Bone marrow (tissue), 2 donors: Measurements from ENCODE around the gene MAIP1.
"Not testable (repeated sequence)": the region's sequence is repeated elsewhere in the genome, so short reads cannot be mapped to it uniquely, and the experiment has no call there.

Experiments used
- DNase-seq, 2 donors: peaks; one replicate each; lab custom pipeline; 2025; lab: John Stamatoyannopoulos, UW

The MAIP1 gene, protein sequence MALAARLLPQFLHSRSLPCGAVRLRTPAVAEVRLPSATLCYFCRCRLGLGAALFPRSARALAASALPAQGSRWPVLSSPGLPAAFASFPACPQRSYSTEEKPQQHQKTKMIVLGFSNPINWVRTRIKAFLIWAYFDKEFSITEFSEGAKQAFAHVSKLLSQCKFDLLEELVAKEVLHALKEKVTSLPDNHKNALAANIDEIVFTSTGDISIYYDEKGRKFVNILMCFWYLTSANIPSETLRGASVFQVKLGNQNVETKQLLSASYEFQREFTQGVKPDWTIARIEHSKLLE

DNA sequence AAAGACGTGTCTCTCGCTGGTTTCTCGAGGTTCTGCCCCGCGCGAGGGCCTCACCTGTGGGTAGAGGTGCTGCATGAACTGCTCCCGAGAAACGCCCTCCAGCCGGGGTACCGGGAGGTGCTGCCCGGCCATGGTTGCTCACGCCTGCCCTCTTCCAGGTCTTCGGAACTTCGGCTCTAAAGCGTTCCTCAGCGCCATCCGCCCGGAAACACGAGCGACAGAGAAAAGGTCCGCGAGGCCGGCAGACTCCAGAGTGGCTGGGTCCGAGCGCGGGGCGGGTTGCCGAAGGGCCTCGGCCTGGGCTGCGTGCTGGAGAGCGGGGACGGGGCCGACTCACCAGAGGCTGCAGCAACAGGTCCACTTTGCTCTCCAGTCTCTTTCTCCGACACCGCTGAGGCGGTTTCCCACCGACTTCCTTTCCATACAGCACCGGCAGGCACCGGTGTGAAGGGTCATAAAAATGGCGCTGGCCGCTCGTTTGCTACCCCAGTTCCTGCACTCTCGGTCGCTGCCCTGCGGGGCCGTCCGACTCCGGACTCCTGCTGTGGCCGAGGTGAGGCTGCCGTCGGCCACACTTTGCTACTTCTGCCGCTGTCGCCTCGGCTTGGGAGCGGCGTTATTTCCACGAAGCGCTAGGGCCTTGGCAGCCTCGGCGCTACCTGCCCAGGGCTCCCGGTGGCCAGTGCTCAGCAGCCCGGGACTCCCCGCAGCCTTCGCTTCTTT, at the start of gene MAIP1, which contains the start of gene TYW5:
MAIP1 (plus strand) TSS at position 244 of the 723 bp plus-strand sequence; CDS start at position 461, 217 bp downstream.
TYW5 (minus strand) TSS at position 153 of the 723 bp plus-strand sequence; CDS start at position 132, 21 bp downstream.
- peak; percentile 61 to 95 for DNase-seq

DNA sequence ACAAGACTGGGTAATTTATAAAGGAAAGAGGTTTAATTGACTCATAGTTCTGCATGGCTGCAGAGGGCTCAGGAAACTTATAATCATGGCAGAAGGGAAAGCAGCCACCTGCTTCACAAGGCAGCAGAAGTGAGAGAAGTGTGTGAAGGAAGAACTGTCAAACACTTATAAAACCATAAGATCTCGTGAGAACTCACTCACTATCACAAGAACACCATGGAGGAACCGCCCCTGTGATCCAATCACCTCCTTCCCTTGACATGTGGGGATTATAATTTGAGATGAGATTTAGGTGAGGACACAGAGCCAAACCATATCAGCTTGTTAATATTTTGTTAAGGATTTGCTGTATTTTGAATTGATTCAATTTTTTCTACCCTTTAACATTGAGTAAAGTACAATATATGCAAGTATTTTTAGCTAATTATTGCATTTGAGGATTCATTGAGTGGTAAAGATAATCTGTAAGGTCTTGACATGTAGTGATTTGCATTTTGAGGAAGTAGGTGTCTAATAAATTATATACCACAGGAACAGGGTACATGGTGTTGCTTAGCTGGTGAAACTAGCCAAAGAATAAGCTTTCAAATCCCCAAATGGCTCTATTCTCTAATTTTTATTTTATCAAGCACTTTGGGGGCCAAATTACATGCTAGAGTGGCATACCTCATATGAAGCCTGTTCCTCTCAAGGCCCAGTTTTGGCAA, 48.2 kb upstream of the MAIP1 start:
- DNase-seq: peak in 1 of 2 donors; percentile 27

DNA sequence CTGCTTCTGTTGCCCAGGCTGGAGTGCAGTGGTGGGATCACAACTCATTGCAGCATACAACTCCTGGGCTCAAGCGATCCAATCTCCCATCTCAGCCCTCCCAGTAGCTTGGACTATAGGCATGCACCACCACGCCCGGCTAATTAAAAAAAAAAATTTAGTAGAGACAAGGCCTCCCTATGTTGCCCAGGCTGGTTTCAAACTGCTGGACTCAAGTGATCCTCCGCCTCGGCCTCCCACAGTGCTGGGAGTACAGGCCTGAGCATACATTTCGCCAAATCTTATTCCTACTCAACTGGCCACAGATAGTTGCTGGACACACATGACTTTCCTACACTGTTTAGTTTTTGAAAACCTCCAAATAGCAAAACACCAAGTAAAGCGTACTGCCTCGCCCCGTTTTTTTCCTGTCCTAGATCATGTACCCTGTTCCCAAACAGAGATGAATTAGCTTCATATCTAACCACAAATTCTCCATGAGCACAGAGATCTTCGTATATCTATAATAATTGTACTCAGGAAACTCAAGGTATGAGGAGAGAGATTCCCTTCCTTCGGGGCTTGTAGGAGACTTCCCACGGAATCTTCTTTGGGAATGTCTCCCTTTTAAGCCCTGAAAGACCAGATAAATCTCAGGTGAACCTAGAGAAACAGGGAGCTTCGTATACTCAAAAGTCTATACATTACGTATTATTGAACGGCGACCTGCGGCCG, 44.9 kb upstream of the MAIP1 start:
- no peak for DNase-seq

DNA sequence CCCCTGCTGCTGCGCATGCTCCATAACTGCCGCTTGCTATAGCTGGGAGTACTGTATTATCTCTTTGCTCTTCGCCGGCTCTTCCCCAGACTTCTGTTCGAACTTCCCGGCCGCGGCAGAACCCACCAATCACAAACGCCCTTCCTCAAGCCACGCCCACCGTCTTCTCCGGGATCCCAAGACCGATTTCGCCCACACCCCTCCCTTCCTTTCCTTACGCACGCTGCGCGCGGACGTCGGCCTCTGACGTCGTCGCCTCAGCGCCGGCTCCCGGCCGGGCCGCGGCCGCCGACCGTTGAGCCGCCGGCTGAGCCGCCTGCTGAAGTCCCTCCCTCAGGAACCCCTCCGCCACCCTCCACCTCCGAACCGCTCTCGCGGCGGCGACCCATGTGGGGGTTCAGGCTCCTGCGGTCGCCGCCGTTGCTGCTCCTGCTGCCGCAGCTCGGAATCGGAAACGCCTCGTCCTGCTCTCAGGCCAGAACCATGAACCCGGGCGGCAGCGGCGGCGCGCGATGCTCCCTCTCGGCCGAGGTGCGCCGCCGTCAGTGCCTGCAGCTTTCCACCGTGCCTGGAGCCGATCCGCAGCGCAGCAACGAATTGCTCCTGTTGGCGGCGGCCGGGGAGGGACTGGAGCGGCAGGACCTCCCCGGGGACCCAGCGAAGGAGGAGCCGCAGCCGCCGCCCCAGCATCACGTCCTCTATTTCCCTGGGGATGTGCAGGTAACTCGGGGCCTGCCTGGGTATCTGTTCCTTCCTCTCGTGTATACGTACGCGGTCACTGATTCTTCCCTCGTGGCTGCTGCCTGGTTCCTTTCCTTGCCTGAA, 44.1 kb upstream of the MAIP1 start, which contains the start of gene C2orf69:
C2orf69 (plus strand) TSS at position 242 of the 825 bp plus-strand sequence; CDS start at position 388, 146 bp downstream.
- DNase-seq: peak; percentile 77 to 98

DNA sequence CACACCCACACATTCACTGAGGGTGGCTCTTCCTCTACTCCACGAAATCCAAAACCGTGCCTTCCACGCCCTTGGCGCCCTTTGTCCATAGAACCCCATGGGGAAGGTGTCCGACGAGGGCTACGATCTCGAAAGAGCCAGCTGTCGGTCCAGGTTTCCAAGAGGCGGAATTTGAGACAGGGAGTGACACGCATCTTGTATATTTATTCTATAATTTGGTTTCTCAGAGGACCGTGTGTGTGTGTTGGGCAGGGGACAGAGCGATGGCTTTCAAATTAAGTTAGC, 43.6 kb upstream of the MAIP1 start:
- DNase-seq: no peak

DNA sequence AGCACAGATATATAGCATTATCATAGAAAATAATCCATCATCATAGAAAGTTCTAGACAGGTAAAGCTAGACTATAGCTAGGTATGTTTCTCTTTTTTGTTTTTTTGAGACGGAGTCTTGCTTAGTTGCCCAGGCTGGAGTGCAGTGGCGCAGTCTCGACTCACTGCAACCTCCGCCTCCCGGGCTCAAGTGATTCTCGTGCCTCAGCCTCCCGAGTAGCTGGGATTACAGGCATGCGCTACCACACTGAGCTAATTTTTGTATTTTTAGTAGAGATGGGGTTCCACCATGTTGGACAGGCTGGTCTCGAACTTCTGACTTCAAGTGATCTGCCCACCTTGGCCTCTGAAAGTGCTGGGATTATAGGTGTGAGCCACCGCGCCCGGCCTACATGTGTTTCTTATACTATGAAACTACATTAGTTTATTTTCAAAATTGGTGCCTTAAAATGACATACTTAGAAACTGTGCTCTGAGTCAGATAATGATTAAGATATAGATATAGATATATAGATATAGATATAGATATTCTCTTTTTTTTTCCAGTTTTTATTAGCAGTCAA, 42.7 kb upstream of the MAIP1 start:
- not testable (repeated sequence) for DNase-seq

- no peak for DNase-seq
Observed at GRCh38 chr2:199914372-199914958, 40.9 kb upstream of the MAIP1 start.

DNA sequence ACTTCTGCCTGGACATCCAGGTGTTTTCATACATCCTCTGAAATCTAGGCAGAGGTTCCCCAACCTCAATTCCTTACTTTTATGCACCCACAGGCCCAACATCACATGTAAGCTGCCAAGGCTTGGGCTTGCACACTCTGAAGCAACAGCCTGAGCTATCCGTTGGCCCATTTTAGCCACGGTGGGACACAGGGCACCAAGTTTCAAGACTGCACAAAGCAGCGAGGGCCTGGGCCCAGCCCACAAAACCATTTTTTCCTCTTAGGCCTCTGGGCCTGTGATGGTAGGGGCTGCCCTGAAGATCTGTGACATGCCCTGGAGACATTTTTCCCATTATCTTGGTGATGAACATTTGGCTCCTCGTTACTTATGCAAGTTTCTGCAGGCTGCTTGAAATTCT, 38.4 kb upstream of the MAIP1 start:
- no peak for DNase-seq

DNA sequence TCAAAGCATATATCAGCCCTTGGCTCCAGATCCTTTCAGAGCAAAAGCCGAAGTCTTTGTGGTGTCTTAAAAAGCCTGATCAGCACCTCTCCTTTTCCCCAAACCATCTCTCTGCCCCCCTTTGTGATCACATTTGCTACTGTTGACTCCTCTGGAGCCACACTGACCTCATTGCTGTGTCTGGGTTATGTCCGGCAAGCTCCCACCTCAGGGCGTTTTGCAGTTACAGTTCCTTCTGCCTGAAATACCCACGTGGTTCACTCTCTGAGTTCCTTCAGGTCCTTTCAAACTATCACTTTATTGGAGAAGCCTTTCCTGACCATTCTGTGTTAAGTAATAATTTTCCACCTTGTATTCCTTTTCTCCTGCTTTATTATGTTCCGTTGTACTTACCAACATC, 32.5 kb upstream of the MAIP1 start:
- no peak for DNase-seq

- DNase-seq: no peak
Observed at GRCh38 chr2:199923924-199924323, 31.5 kb upstream of the MAIP1 start.

- DNase-seq: no peak
Observed at GRCh38 chr2:199926806-199927205, 28.6 kb upstream of the MAIP1 start.

DNA sequence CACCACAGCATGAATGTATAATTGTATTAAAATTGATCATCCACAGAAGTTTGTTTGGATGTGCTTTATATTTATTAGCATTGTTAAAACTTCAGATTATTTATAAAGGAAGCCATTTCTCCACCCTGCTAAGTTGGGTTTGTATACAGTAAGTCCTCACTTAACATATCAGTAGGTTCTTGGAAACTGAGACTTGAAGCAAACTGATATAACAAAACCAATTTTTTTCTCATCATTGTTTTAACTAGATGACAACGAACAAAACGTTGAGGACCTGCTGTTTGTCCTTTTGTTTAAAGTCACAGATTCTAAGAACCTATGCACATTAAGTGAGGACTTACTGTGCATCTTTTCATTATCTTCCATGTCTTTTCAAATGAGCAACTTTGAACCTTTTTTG, 27.2 kb upstream of the MAIP1 start:
- no peak for DNase-seq

GRCh38 chr2:199928626-199929025, 26.8 kb upstream of the MAIP1 start:
- DNase-seq: no peak

GRCh38 chr2:199929262-199929661, 26.1 kb upstream of the MAIP1 start:
- DNase-seq: no peak

DNA sequence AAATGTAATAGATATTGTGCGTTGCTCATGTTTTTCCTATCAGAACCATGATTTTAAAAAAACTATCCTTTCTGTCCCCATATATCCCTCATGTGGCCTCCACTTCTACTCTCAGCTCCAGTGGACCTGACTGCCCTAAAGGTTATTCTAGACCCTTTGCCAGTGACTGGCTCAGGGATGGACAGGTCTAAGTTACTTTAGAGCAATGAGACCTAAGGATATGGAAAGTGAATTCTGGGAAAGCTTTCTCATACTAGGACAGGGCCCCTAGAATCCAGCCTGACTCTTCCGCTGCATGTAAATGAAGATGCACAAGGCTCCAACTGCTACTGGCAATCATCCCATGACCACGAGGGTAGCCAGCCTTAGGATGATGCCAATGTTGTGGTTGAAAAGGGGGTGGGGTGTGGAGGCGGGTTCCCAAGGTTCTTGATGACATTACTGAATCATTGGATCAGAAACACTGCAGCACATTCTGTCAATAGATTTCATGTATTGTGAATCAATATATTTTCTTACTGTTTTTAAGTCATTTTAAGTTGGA, 23.0 kb upstream of the MAIP1 start:
- no peak for DNase-seq

- DNase-seq: no peak
Observed at GRCh38 chr2:199933466-199933865, 21.9 kb upstream of the MAIP1 start.

DNA sequence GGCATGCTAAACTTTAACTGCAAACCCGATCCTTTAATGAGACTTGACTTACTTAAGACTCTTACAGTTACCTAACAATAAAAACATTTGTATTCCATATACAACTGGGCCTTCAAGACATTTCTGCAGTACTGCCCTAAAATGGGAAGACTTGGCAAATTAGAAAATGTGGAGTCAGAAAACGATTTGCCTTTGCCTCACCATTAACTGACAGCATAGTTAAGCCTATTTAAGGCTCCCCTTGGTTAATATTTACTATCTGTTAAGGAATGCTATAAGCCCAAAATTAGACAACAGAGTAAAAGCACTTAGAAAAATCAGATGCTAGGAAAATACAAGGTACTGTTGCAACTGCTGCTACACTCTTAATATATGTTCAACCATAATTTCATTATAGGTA, 18.8 kb upstream of the MAIP1 start:
- DNase-seq: no peak

GRCh38 chr2:199940373-199940772, 15.0 kb upstream of the MAIP1 start:
- peak in 1 of 2 donors; percentile 58 for DNase-seq

GRCh38 chr2:199943373-199943772, 12.0 kb upstream of the MAIP1 start:
- no peak for DNase-seq

- DNase-seq: peak in 1 of 2 donors; percentile 35
Observed at GRCh38 chr2:199946196-199946595, 9.2 kb upstream of the MAIP1 start.
